ENCODE measurements around the gene ATG13.

DNA sequence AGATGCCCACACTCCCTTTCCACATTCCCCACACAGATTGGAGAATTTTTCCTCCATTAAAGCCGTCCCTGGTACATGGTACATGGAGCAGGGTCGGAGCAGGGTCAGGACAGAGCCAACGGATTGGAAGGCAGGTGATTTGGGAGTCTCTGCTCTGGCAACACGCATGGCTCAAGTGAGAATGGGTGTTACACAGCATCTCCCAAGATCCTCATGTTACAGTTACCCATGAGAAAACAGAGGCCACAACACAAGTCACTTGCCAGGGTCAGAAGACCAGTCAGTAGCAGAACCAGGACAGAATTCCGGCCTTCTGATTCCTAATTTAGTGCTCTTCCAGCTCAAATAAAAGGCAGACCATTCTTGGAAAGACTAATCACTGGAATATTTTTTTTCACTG, 94.0 kb downstream of the ATG13 start:
- no peak for TF ChIP-seq ZNF274 (IDR thresholded peaks at IDR 0.05; ENCODE audit: low read depth, low read length)
- TF ChIP-seq SUZ12 (IDR thresholded peaks at IDR 0.05; ENCODE audit: extremely low read depth, insufficient read depth, insufficient read length) = no peak
- TF ChIP-seq YY1 (IDR thresholded peaks at IDR 0.05; ENCODE audit: insufficient read depth, insufficient read length) = no peak

All from NT2/D1 (cell line).